CD8-positive, alpha-beta memory T cell (primary cell): ENCODE data around the gene AK1. TPM values are rescaled to one million over a fixed set of nuclear protein-coding genes. Genes with fewer than 3 reads are reported as not detected.
A peak's percentile ranks its signal among the peaks of the same experiment; 100 is the strongest.

Source experiments
- CTCF ChIA-PET: fragments of 350-600 bp; sonication (Branson Sonifier 250); formaldehyde crosslinking; loops from one replicate; lab custom pipeline; 2021; ENCODE audit warnings: antibody characterized with exemption; lab: Charles Lee
- POLR2A ChIA-PET: fragments of 350-600 bp; sonication (Branson Sonifier 250); formaldehyde crosslinking; loops from one replicate; lab custom pipeline; 2021; ENCODE audit warnings: antibody characterized with exemption; lab: Charles Lee
- DNase-seq, 5 donors: peaks; one replicate each; pipeline versions ENCODE4 v3.0.0 to v3.0.0-alpha.2; 2020 to 2022; ENCODE audit warnings: mixed read lengths in 1 of 5
- H3K27ac ChIP-seq: one replicate; pipeline ENCODE4 v1.7.0; 2013; ENCODE audit warnings: low read depth, mild to moderate bottlenecking, low read length, moderate library complexity
- H3K27me3 ChIP-seq: 2 replicates; pipeline ENCODE4 v1.7.0; 2013; ENCODE audit warnings: low read length, mild to moderate bottlenecking; ENCODE audit not compliant: insufficient read depth, poor library complexity, severe bottlenecking
- H3K36me3 ChIP-seq: 2 replicates; pipeline ENCODE4 v1.7.0; 2013; ENCODE audit warnings: mild to moderate bottlenecking, low read length, moderate library complexity; ENCODE audit not compliant: insufficient read depth
- H3K4me1 ChIP-seq: 2 replicates; pipeline ENCODE4 v1.7.0; 2013; ENCODE audit warnings: mild to moderate bottlenecking, low read length, moderate library complexity; ENCODE audit not compliant: insufficient read depth
- H3K4me3 ChIP-seq: 2 replicates; pipeline ENCODE4 v1.7.0; 2013; ENCODE audit warnings: mild to moderate bottlenecking, low read length
- H3K9me3 ChIP-seq: 2 replicates; pipeline ENCODE4 v1.7.0; 2013; ENCODE audit warnings: mild to moderate bottlenecking, low read length
- H3K27ac Mint-ChIP-seq, 8 donors: one replicate each; pipeline ENCODE4 v1.8.0; 2020 to 2021; ENCODE audit warnings: mixed read lengths in 8 of 8, mild to moderate bottlenecking in 6 of 8, inconsistent platforms in 3 of 8, moderate library complexity in 3 of 8
- H3K27me3 Mint-ChIP-seq, 2 donors: one replicate each; pipeline ENCODE4 v1.8.0; 2020 to 2021; ENCODE audit warnings: mixed read lengths in 2 of 2, mild to moderate bottlenecking in 1 of 2, moderate library complexity in 1 of 2
- H3K36me3 Mint-ChIP-seq, 3 donors: one replicate each; pipeline ENCODE4 v1.8.0; 2020 to 2021; ENCODE audit warnings: mixed read lengths in 3 of 3, inconsistent platforms in 1 of 3, mild to moderate bottlenecking in 1 of 3
- H3K4me1 Mint-ChIP-seq, 3 donors: one replicate each; pipeline ENCODE4 v1.8.0; 2020 to 2021; ENCODE audit warnings: mixed read lengths in 3 of 3, inconsistent platforms in 1 of 3, mild to moderate bottlenecking in 1 of 3
- H3K4me3 Mint-ChIP-seq, 7 donors: one replicate each; pipeline ENCODE4 v1.8.0; 2020 to 2021; ENCODE audit warnings: mixed read lengths in 7 of 7, mild to moderate bottlenecking in 6 of 7, moderate library complexity in 4 of 7, inconsistent platforms in 2 of 7
- H3K9me3 Mint-ChIP-seq, 5 donors: one replicate each; pipeline ENCODE4 v1.8.0; 2020 to 2022; ENCODE audit warnings: mixed read lengths in 5 of 5, mild to moderate bottlenecking in 3 of 5, moderate library complexity in 2 of 5, inconsistent platforms in 1 of 5
- polyA plus RNA-seq: library from polyadenylated mRNA; unstranded; fragments of 300-500 nt; fragmentation: Illumina TruSeq; gene quantifications from one replicate; pipeline ENCODE4 v1.2.3, GENCODE V29; 2021
- total RNA-seq, 2 experiments: library from RNA; stranded (reverse); gene quantifications; one replicate each; pipeline ENCODE4 v1.2.3, GENCODE V29; 2021

The AK1 gene
- total and polyA plus RNA-seq, 3 experiments from 2014 or later, result 0.23 to 20.0 (median 15.8) TPM

GRCh38 chr9:127862075-127863011 is 15.1 kb downstream of the AK1 start:
- Histone ChIP-seq H3K4me3 (peak overlapping the region; percentile 11), H3K36me3 (no peaks in the 10 kb centered on the region), H3K9me3 (no peaks in the 10 kb centered on the region), H3K27ac (peak overlapping the region; percentile 66), H3K27me3 (no peaks in the 10 kb centered on the region), H3K4me1 (peaks cover 47% of the 10 kb centered on the region)
- peaks cover 39 to 58% (median 45%) of the 10 kb centered on the region in 3 donors for H3K4me1 Mint-ChIP-seq
- H3K27ac Mint-ChIP-seq, result peak overlapping the region; percentile 90 to 98 (median 96)
- H3K9me3 Mint-ChIP-seq, result no peaks in the 10 kb centered on the region
- H3K4me3 Mint-ChIP-seq, result peak overlapping the region in 6 of 7 donors; percentile 22 to 86 (median 55)
- H3K36me3 Mint-ChIP-seq, result peaks cover 0 to 3% (median 3%) of the 10 kb centered on the region in 3 donors
- ChIA-PET POLR2A (interaction anchor here (0.5 to 1.4 kb wide), 7 partner anchors 35 to 247 kb away, joined by 3 to 4 read pairs (median 3); partner anchors contain the start of genes CDK9 and TOR2A), CTCF (interaction anchor here (0.8 to 4.5 kb wide), 8 partner anchors 8 to 272 kb away, joined by 3 to 33 read pairs (median 4); partner anchors contain the start of gene TOR2A)
- DNase-seq, result peak; percentile 22 to 76 (median 48)
- no peaks in the 10 kb centered on the region for H3K27me3 Mint-ChIP-seq

GRCh38 chr9:127860779-127861178 is 16.7 kb downstream of the AK1 start:
- H3K4me3 Mint-ChIP-seq, result peak overlapping the region in 1 of 7 donors; percentile 44
- no peaks in the 10 kb centered on the region for H3K27me3 Mint-ChIP-seq
- no peaks in the 10 kb centered on the region for H3K9me3 Mint-ChIP-seq
- Histone ChIP-seq H3K36me3 (no peaks in the 10 kb centered on the region), H3K27ac (peak overlapping the region; percentile 48), H3K27me3 (no peaks in the 10 kb centered on the region), H3K4me1 (peaks cover 57% of the 10 kb centered on the region), H3K4me3 (no peak overlapping the region), H3K9me3 (no peaks in the 10 kb centered on the region)
- H3K36me3 Mint-ChIP-seq, result peaks cover 0 to 1% (median 0%) of the 10 kb centered on the region in 3 donors
- H3K27ac Mint-ChIP-seq, result peak overlapping the region in 6 of 8 donors; percentile 57 to 98 (median 74)
- peaks cover 36 to 60% (median 43%) of the 10 kb centered on the region in 3 donors for H3K4me1 Mint-ChIP-seq
- POLR2A ChIA-PET, result interaction anchor here (1.4 kb wide), 1 partner anchor 68 kb away, joined by 3 read pairs; no protein-coding TSS in a partner anchor
- DNase-seq, result no peak
- CTCF ChIA-PET, result interaction anchor here (0.9 to 4.5 kb wide), 2 partner anchors 10 to 62 kb away, joined by 3 to 33 read pairs; no protein-coding TSS in a partner anchor

GRCh38 chr9:127860260-127860659 is 17.2 kb downstream of the AK1 start:
- peaks cover 36 to 59% (median 43%) of the 10 kb centered on the region in 3 donors for H3K4me1 Mint-ChIP-seq

DNA sequence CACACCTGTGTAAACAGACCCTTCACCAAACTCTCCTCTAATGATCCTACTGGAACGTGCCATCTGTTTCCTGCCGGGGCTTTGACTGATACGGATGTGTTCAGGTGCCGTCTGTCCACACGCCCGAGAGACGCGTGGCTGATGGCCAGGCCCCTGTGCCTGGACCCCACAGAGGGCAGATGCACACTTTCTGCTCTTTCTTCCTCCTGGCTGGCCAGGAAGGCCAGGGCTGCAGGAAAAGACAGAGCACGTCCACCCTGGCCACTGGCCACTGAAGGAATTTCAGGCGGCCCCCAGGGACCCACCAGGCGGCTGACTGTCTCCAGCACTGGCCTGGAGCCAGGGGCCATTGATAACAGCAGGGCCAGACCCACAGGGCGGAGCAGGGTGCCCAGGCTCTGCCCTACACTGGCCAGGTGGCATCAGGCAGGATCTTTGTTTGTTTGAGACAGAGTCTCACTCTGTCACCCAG is 19.4 kb downstream of the AK1 start:
- H3K4me1 ChIP-seq, result peaks cover 52% of the 10 kb centered on the region
- H3K4me3 ChIP-seq, result no peak overlapping the region
- ChIA-PET POLR2A (no interaction called here), CTCF (interaction anchor here (2.6 kb wide), 1 partner anchor 12 kb away, joined by 9 read pairs; no protein-coding TSS in a partner anchor)
- no peak overlapping the region for H3K27ac Mint-ChIP-seq
- peaks cover 34 to 57% (median 37%) of the 10 kb centered on the region in 3 donors for H3K4me1 Mint-ChIP-seq
- no peaks in the 10 kb centered on the region for H3K27me3 ChIP-seq
- H3K9me3 Mint-ChIP-seq, result no peaks in the 10 kb centered on the region
- no peaks in the 10 kb centered on the region for H3K27me3 Mint-ChIP-seq
- no peak overlapping the region for H3K27ac ChIP-seq
- no peaks in the 10 kb centered on the region for H3K36me3 Mint-ChIP-seq
- no peak overlapping the region for H3K4me3 Mint-ChIP-seq
- no peaks in the 10 kb centered on the region for H3K9me3 ChIP-seq
- no peak for DNase-seq
- no peaks in the 10 kb centered on the region for H3K36me3 ChIP-seq

More at GRCh38 chr9:127860260-127860659, 17.2 kb downstream of the AK1 start:
- no peaks in the 10 kb centered on the region for H3K27me3 Mint-ChIP-seq
- peaks cover 56% of the 10 kb centered on the region for H3K4me1 ChIP-seq
- CTCF ChIA-PET, result interaction anchor here (0.8 to 4.5 kb wide), 2 partner anchors 10 to 74 kb away, joined by 3 to 33 read pairs; partner anchors contain the start of gene CDK9
- H3K27ac ChIP-seq, result peak overlapping the region; percentile 48
- no peaks in the 10 kb centered on the region for H3K9me3 Mint-ChIP-seq
- H3K27ac Mint-ChIP-seq, result peak overlapping the region in 4 of 8 donors; percentile 14 to 79 (median 67)
- H3K36me3 ChIP-seq, result no peaks in the 10 kb centered on the region
- DNase-seq, result no peak
- POLR2A ChIA-PET, result no interaction called here
- H3K27me3 ChIP-seq, result no peaks in the 10 kb centered on the region
- H3K9me3 ChIP-seq, result no peaks in the 10 kb centered on the region
- no peak overlapping the region for H3K4me3 ChIP-seq
- no peaks in the 10 kb centered on the region for H3K36me3 Mint-ChIP-seq
- peak overlapping the region in 1 of 7 donors; percentile 44 for H3K4me3 Mint-ChIP-seq

DNA sequence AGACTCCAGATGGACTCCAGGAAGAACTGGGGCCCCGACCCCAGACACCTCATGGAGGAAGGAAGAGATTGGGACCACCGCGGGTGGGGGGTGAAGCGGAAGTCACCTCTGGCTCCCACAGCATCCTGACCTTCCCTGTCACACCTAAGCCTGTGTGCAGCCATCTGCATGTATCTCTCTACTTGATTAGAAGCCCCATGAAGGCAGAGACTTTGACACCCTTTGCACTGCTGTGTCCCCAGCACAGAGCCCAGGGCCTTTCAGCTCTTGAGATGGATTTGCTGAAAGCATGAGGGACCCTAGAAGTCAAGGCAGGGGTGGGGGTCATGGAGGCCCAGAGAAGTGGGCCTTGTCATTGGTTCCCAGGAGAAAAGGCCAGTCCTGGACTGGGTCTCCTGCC is 20.2 kb downstream of the AK1 start:
- Histone ChIP-seq H3K27ac (no peak overlapping the region), H3K9me3 (no peaks in the 10 kb centered on the region), H3K36me3 (no peaks in the 10 kb centered on the region), H3K4me1 (peaks cover 44% of the 10 kb centered on the region), H3K27me3 (no peaks in the 10 kb centered on the region), H3K4me3 (no peak overlapping the region)
- no peak for DNase-seq
- no peaks in the 10 kb centered on the region for H3K36me3 Mint-ChIP-seq
- H3K9me3 Mint-ChIP-seq, result no peaks in the 10 kb centered on the region
- peaks cover 32 to 57% (median 34%) of the 10 kb centered on the region in 3 donors for H3K4me1 Mint-ChIP-seq
- ChIA-PET POLR2A (no interaction called here), CTCF (interaction anchor here (2.6 kb wide), 1 partner anchor 12 kb away, joined by 9 read pairs; no protein-coding TSS in a partner anchor)
- no peaks in the 10 kb centered on the region for H3K27me3 Mint-ChIP-seq
- H3K27ac Mint-ChIP-seq, result peak overlapping the region in 1 of 8 donors; percentile 47
- no peak overlapping the region for H3K4me3 Mint-ChIP-seq

GRCh38 chr9:127856729-127857116 is 20.8 kb downstream of the AK1 start:
- ChIA-PET CTCF (interaction anchor here (2.6 kb wide), 1 partner anchor 13 kb away, joined by 9 read pairs; no protein-coding TSS in a partner anchor), POLR2A (no interaction called here)
- Histone ChIP-seq H3K4me1 (peaks cover 39% of the 10 kb centered on the region), H3K9me3 (no peaks in the 10 kb centered on the region), H3K4me3 (no peak overlapping the region), H3K36me3 (no peaks in the 10 kb centered on the region), H3K27ac (peak overlapping the region; percentile 3), H3K27me3 (no peaks in the 10 kb centered on the region)
- H3K27me3 Mint-ChIP-seq, result no peaks in the 10 kb centered on the region
- DNase-seq, result no peak
- H3K4me3 Mint-ChIP-seq, result no peak overlapping the region
- H3K36me3 Mint-ChIP-seq, result no peaks in the 10 kb centered on the region
- peaks cover 31 to 57% (median 33%) of the 10 kb centered on the region in 3 donors for H3K4me1 Mint-ChIP-seq
- H3K27ac Mint-ChIP-seq, result no peak overlapping the region
- no peaks in the 10 kb centered on the region for H3K9me3 Mint-ChIP-seq

GRCh38 chr9:127856094-127856728 is 21.3 kb downstream of the AK1 start:
- H3K9me3 ChIP-seq, result no peaks in the 10 kb centered on the region
- H3K4me3 Mint-ChIP-seq, result peak overlapping the region in 2 of 7 donors; percentile 47 to 81
- no peak overlapping the region for H3K4me3 ChIP-seq
- H3K4me1 Mint-ChIP-seq, result peaks cover 27 to 53% (median 28%) of the 10 kb centered on the region in 3 donors
- no peaks in the 10 kb centered on the region for H3K27me3 Mint-ChIP-seq
- CTCF ChIA-PET, result interaction anchor here (1.5 to 2.6 kb wide), 3 partner anchors 11 to 14 kb away, joined by 6 to 13 read pairs (median 9); no protein-coding TSS in a partner anchor
- H3K4me1 ChIP-seq, result peaks cover 34% of the 10 kb centered on the region
- no peaks in the 10 kb centered on the region for H3K36me3 ChIP-seq
- POLR2A ChIA-PET, result interaction anchor here (0.7 kb wide), 1 partner anchor 50 kb away, joined by 6 read pairs; no protein-coding TSS in a partner anchor
- H3K9me3 Mint-ChIP-seq, result no peaks in the 10 kb centered on the region
- DNase-seq, result no peak
- no peaks in the 10 kb centered on the region for H3K36me3 Mint-ChIP-seq
- no peaks in the 10 kb centered on the region for H3K27me3 ChIP-seq
- peak overlapping the region; percentile 3 for H3K27ac ChIP-seq
- H3K27ac Mint-ChIP-seq, result peak overlapping the region in 7 of 8 donors; percentile 53 to 88 (median 84)
